ENCODE results near the gene EFNB1.

- TF ChIP-seq POLR2A (IDR thresholded peaks at IDR 0.05; ENCODE audit: low read length) (no peak), GATA1 (IDR thresholded peaks at IDR 0.05; ENCODE audit: low read depth, low read length) (no peak)
Observed at GRCh38 chrX:68841251-68842049, 12.6 kb downstream of the EFNB1 start.
